HepG2 (cell line): ENCODE measurements around the gene LAX1. TPM values are rescaled to one million over a fixed set of nuclear protein-coding genes. Genes with fewer than 3 reads are reported as not detected.

Experiments used
- ATAC-seq: fragments of 200-7000 bp; cut with Tn5 transposase; 3 replicates; pipeline ENCODE4 v1.9.1; 2020; ENCODE audit warnings: mild to moderate bottlenecking, moderate library complexity
- BruUV-seq: library from RNA; stranded (reverse); fragments of 400-500 nt; replicated peaks from 2 replicates; lab custom pipeline; 2021; lab: Mats Ljungman, UMichigan
- CTCF ChIA-PET: fragments of 300-600 bp; formaldehyde crosslinking; extraction: SDS; loops from one replicate; lab custom pipeline; 2021; ENCODE audit warnings: low total read pairs, inconsistent platforms, low intra/inter-chr PET ratio; lab: Yijun Ruan, JAX
- POLR2A ChIA-PET: fragments of 350-600 bp; sonication (Branson Sonifier 250); formaldehyde crosslinking; loops from one replicate; lab custom pipeline; 2020; ENCODE audit warnings: antibody characterized with exemption, inconsistent platforms; lab: Yijun Ruan, JAX
- DNase-seq: peaks from one replicate; pipeline ENCODE4 v3.0.0-alpha.2; 2015; ENCODE audit warnings: low spot score
- FAIRE-seq: peaks from 3 replicates; lab custom pipeline; 2011; peaks lifted over from hg19 to GRCh38; lab: Jason Lieb, UNC
- H2AFZ ChIP-seq: one replicate; pipeline ENCODE4 v1.6.1; 2011; ENCODE audit warnings: low read length, inconsistent platforms
- H3K27ac ChIP-seq: fragments of 300-600 bp; 3 replicates; pipeline ENCODE4 v1.8.0; 2011; ENCODE audit warnings: mixed run types, mild to moderate bottlenecking, mixed read lengths, low read length, inconsistent platforms; ENCODE audit not compliant: insufficient read depth; ENCODE audit errors: extremely low read length
- H3K27me3 ChIP-seq, 2 experiments: fragments of 200-600 bp in 1 of 2; 2 replicates in 1 of 2; 3 replicates in 1 of 2; pipeline versions ENCODE4 v1.6.0 to v1.8.0; 2011; ENCODE audit warnings: low read length in 2 of 2, mild to moderate bottlenecking in 2 of 2, moderate library complexity in 2 of 2, inconsistent platforms in 1 of 2; ENCODE audit not compliant: insufficient read depth in 2 of 2, control insufficient read depth in 1 of 2
- H3K36me3 ChIP-seq, 2 experiments: fragments of 200-600 bp in 1 of 2; replicated peaks in 1 of 2; 2 replicates in 1 of 2; 3 replicates in 1 of 2; pipeline versions ENCODE4 v1.5.1 to v1.8.0; 2011; ENCODE audit warnings: low read length in 2 of 2, inconsistent platforms in 1 of 2; ENCODE audit not compliant: insufficient read depth in 2 of 2, control insufficient read depth in 1 of 2
- H3K4me1 ChIP-seq: 2 replicates; pipeline ENCODE4 v1.5.1; 2012; ENCODE audit warnings: low read length, inconsistent platforms; ENCODE audit not compliant: insufficient read depth
- H3K4me2 ChIP-seq: 2 replicates; pipeline ENCODE4 v1.6.0; 2011; ENCODE audit warnings: low read depth, low read length, inconsistent platforms
- H3K4me3 ChIP-seq, 3 experiments: fragments of 200-600 bp in 1 of 3; sonication (generic), shearing (Covaris generic) in 1 of 3; replicated peaks in 1 of 3; 2 replicates each; pipeline ENCODE4 v1.5.1; 2011 to 2016; ENCODE audit warnings: low read length in 3 of 3, inconsistent platforms in 2 of 3, low read depth in 2 of 3, mild to moderate bottlenecking in 2 of 3, control low read depth in 1 of 3, mixed read lengths in 1 of 3; ENCODE audit not compliant: insufficient read depth in 1 of 3
- H3K79me2 ChIP-seq: one replicate; pipeline ENCODE4 v1.6.1; 2011; ENCODE audit warnings: low read length, inconsistent platforms; ENCODE audit not compliant: insufficient read depth
- H3K9ac ChIP-seq: 2 replicates; pipeline ENCODE4 v1.6.0; 2011; ENCODE audit warnings: mild to moderate bottlenecking, low read depth, low read length, inconsistent platforms; ENCODE audit not compliant: insufficient read depth
- H3K9me3 ChIP-seq: 2 replicates; pipeline ENCODE4 v1.5.1; 2012; ENCODE audit warnings: mild to moderate bottlenecking, low read length
- H4K20me1 ChIP-seq: 2 replicates; pipeline ENCODE4 v1.6.0; 2011; ENCODE audit warnings: inconsistent platforms, mild to moderate bottlenecking, low read length, moderate library complexity; ENCODE audit not compliant: insufficient read depth
- BRD4 ChIP-seq: sonication (generic); formaldehyde crosslinking; IDR thresholded peaks from 2 replicates; pipeline ENCODE4 v1.4.0; 2020; ENCODE audit warnings: missing genetic modification reagents
- CBFB ChIP-seq: sonication (generic); formaldehyde crosslinking; IDR thresholded peaks from 2 replicates; pipeline ENCODE4 v1.4.0; 2020; ENCODE audit warnings: missing genetic modification reagents
- CHD4 ChIP-seq: fragments of 200-600 bp; sonication (generic); IDR thresholded peaks from 2 replicates; pipeline ENCODE4 v1.7.0; 2017; ENCODE audit warnings: mild to moderate bottlenecking, low read length, borderline replicate concordance
- ELF1 ChIP-seq: sonication (generic); formaldehyde crosslinking; IDR thresholded peaks from 2 replicates; pipeline ENCODE4 v1.4.0; 2020; ENCODE audit warnings: missing genetic modification reagents
- JUNB ChIP-seq: sonication (generic); formaldehyde crosslinking; IDR thresholded peaks from 2 replicates; pipeline ENCODE4 v1.8.0; 2022; ENCODE audit warnings: missing genetic modification reagents, mild to moderate bottlenecking, borderline replicate concordance
- KAT2B ChIP-seq: fragments of 150-350 bp; IDR thresholded peaks from 2 replicates; pipeline ENCODE4 v1.6.1; 2014; ENCODE audit warnings: low read depth, low read length, borderline replicate concordance
- MBNL3 ChIP-seq: fragments of 250-450 bp; sonication (Bioruptor Pico); conservative IDR thresholded peaks from 2 replicates; pipeline ENCODE4 v1.8.0; 2022; ENCODE audit warnings: mild to moderate bottlenecking, inconsistent platforms
- NFYC ChIP-seq: IDR thresholded peaks from 2 replicates; pipeline ENCODE4 v1.6.1; 2016; ENCODE audit warnings: missing genetic modification reagents, missing compliant biosample characterization
- PHF5A ChIP-seq: IDR thresholded peaks from one replicate; pipeline ENCODE4 v1.6.1; 2018; ENCODE audit warnings: low read depth, missing genetic modification reagents; ENCODE audit not compliant: unreplicated experiment
- SP1 ChIP-seq, 2 experiments: fragments of 450-650 bp in 1 of 2; sonication (generic) in 1 of 2; formaldehyde crosslinking in 1 of 2; IDR thresholded peaks; 2 replicates each; pipeline versions ENCODE4 v1.4.0 to v1.6.1; 2016 to 2020; ENCODE audit warnings: missing genetic modification reagents in 1 of 2
- ZNF234 ChIP-seq: sonication (generic); formaldehyde crosslinking; conservative IDR thresholded peaks from 2 replicates; pipeline ENCODE4 v1.5.1; 2020; ENCODE audit warnings: mild to moderate bottlenecking, missing genetic modification reagents
- ZNF317 ChIP-seq: sonication (generic); formaldehyde crosslinking; IDR thresholded peaks from 2 replicates; pipeline ENCODE4 v1.5.0; 2020; ENCODE audit warnings: mild to moderate bottlenecking, missing genetic modification reagents
- ZNF331 ChIP-seq: sonication (generic); formaldehyde crosslinking; IDR thresholded peaks from 2 replicates; pipeline ENCODE4 v1.4.0; 2020; ENCODE audit warnings: missing genetic modification reagents
- ZNF382 ChIP-seq: sonication (generic); formaldehyde crosslinking; IDR thresholded peaks from 2 replicates; pipeline ENCODE4 v1.5.0; 2020; ENCODE audit warnings: missing genetic modification reagents, mild to moderate bottlenecking, borderline replicate concordance
- ZNF605 ChIP-seq: sonication (generic); formaldehyde crosslinking; IDR thresholded peaks from 2 replicates; pipeline ENCODE4 v1.8.0; 2022; ENCODE audit warnings: mild to moderate bottlenecking, missing genetic modification reagents
- ZNF772 ChIP-seq: sonication (generic); formaldehyde crosslinking; IDR thresholded peaks from 2 replicates; pipeline ENCODE4 v1.5.0; 2020; ENCODE audit warnings: mild to moderate bottlenecking, missing genetic modification reagents
- WGBS: methylation state at CpG from one replicate; pipeline ENCODE4 v1.1.6; 2017; ENCODE audit warnings: low lambda C conversion rate; 5-methylcytosine and 5-hydroxymethylcytosine counted together
- in situ Hi-C: cut with HindIII; loops from 2 replicates; pipeline ENCODE4 v1.10.0; 2017; ENCODE audit warnings: low pct_unique_long_range_greater_than_20kb; ENCODE audit not compliant: extremely low pct_ligation_motif_present
- intact Hi-C: fragments of 100-400 bp; cut with micrococcal nuclease; formaldehyde crosslinking; loops from one replicate; pipeline ENCODE4 v1.10.0; 2022; ENCODE audit not compliant: unreplicated experiment
- polyA plus RNA-seq, 8 experiments: library from polyadenylated mRNA; depleted of rRNA in 3 of 8; stranded (reverse) in 7 of 8; unstranded in 1 of 8; fragments of >200 nt; fragmentation: Illumina TruSeq in 4 of 8; extraction: Trizol in 4 of 8; gene quantifications; 2 replicates each; pipeline versions ENCODE4 v1.2.1 to v1.2.3, GENCODE V29; 2011 to 2016; ENCODE audit warnings: low read depth in 4 of 8, missing spikeins in 1 of 8, mixed read lengths in 1 of 8; ENCODE audit not compliant: insufficient read depth in 1 of 8
- total RNA-seq, 5 experiments: library from RNA; depleted of rRNA; stranded (reverse); fragments of >200 nt; fragmentation: Illumina TruSeq; extraction: Trizol; gene quantifications; 2 replicates each; pipeline ENCODE4 v1.2.3, GENCODE V29; 2016; ENCODE audit warnings: low read depth in 1 of 5
- TF ChIP-seq, protein P1 (sequence below): sonication (generic); formaldehyde crosslinking; IDR thresholded peaks from 2 replicates; pipeline ENCODE4 v1.4.0; 2020; ENCODE audit warnings: mild to moderate bottlenecking, low read depth, missing genetic modification reagents
- TF ChIP-seq, protein P2 (sequence below): sonication (generic); formaldehyde crosslinking; IDR thresholded peaks from 2 replicates; pipeline ENCODE4 v1.4.0; 2020; ENCODE audit warnings: missing genetic modification reagents, borderline replicate concordance

Gene LAX1
- total and polyA plus RNA-seq, 2 of the 13 experiments (the other 11 are each of a cell fraction or from before 2014, with no cell fraction given) = not detected

DNA sequence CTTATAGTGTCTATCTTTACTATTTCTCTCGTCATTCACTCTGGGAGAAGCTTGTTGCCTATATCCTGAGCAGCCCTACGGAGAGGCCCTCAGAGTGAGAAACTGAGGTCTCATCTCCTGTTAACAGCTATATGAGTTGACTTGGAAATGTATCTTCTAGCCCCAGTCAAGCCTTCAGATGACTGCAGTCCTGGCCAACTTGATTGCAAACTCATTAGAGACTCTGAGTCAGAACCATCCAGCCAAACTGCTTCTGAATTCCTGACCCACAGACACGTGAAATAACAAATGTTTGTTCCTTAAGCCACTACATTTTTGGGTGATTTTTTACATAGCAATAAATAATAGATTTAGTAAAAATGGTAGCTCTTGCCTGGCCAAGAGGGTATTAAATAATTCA lies 26.5 kb downstream of the LAX1 start:
- no peaks in the 10 kb centered on the region for H3K9me3 ChIP-seq
- CTCF ChIA-PET = no interaction called here
- peak overlapping the region; percentile 18; the same call in 1 of the 2 replicates for H3K4me2 ChIP-seq
- intact Hi-C loops = no loop called here
- TF ChIP-seq PHF5A (CRISPR knock-in tag) (no peak), CBFB (CRISPR knock-in tag) (no peak), MBNL3 (CRISPR knock-in tag) (no peak), SP1 (IDR thresholded peaks at IDR 0.05) (no peak), SP1 (CRISPR knock-in tag; IDR thresholded peaks at IDR 0.05) (no peak), ZNF382 (CRISPR knock-in tag) (no peak), CHD4 (no peak), NFYC (CRISPR knock-in tag) (no peak), BRD4 (no peak), ZNF317 (CRISPR knock-in tag) (no peak), ZNF234 (CRISPR knock-in tag) (no peak), ZNF605 (CRISPR knock-in tag) (no peak), ZNF331 (CRISPR knock-in tag) (no peak), KAT2B (no peak), JUNB (CRISPR knock-in tag) (no peak), ZNF772 (CRISPR knock-in tag) (no peak), ELF1 (CRISPR knock-in tag) (no peak)
- TF ChIP-seq, protein P1, sequence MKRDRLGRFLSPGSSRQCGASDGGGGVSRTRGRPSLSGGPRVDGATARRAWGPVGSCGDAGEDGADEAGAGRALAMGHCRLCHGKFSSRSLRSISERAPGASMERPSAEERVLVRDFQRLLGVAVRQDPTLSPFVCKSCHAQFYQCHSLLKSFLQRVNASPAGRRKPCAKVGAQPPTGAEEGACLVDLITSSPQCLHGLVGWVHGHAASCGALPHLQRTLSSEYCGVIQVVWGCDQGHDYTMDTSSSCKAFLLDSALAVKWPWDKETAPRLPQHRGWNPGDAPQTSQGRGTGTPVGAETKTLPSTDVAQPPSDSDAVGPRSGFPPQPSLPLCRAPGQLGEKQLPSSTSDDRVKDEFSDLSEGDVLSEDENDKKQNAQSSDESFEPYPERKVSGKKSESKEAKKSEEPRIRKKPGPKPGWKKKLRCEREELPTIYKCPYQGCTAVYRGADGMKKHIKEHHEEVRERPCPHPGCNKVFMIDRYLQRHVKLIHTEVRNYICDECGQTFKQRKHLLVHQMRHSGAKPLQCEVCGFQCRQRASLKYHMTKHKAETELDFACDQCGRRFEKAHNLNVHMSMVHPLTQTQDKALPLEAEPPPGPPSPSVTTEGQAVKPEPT (CRISPR knock-in tag) = no peak
- TF ChIP-seq, protein P2, sequence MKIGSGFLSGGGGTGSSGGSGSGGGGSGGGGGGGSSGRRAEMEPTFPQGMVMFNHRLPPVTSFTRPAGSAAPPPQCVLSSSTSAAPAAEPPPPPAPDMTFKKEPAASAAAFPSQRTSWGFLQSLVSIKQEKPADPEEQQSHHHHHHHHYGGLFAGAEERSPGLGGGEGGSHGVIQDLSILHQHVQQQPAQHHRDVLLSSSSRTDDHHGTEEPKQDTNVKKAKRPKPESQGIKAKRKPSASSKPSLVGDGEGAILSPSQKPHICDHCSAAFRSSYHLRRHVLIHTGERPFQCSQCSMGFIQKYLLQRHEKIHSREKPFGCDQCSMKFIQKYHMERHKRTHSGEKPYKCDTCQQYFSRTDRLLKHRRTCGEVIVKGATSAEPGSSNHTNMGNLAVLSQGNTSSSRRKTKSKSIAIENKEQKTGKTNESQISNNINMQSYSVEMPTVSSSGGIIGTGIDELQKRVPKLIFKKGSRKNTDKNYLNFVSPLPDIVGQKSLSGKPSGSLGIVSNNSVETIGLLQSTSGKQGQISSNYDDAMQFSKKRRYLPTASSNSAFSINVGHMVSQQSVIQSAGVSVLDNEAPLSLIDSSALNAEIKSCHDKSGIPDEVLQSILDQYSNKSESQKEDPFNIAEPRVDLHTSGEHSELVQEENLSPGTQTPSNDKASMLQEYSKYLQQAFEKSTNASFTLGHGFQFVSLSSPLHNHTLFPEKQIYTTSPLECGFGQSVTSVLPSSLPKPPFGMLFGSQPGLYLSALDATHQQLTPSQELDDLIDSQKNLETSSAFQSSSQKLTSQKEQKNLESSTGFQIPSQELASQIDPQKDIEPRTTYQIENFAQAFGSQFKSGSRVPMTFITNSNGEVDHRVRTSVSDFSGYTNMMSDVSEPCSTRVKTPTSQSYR = no peak
- POLR2A ChIA-PET = no interaction called here
- H2AFZ ChIP-seq = no peak overlapping the region
- FAIRE-seq (no peak), DNase-seq (no peak), ATAC-seq (no peak)
- BruUV-seq = no TSS peak
- WGBS = 39% methylated on average over 3 of the region's 3 CpGs
- no peaks in the 10 kb centered on the region for H4K20me1 ChIP-seq
- no peaks in the 10 kb centered on the region for H3K36me3 ChIP-seq
- no peak overlapping the region for H3K27ac ChIP-seq
- H3K4me3 ChIP-seq = no peak overlapping the region
- H3K27me3 ChIP-seq = no peaks in the 10 kb centered on the region
- H3K4me1 ChIP-seq = peaks cover 23% of the 10 kb centered on the region
- in situ Hi-C loops = no loop called here
- H3K9ac ChIP-seq = no peak overlapping the region
- peaks cover 6% of the 10 kb centered on the region for H3K79me2 ChIP-seq
